Measurements from ENCODE around the gene RRAS.
A peak's percentile ranks its signal among the peaks of the same experiment; 100 is the strongest.

Gene RRAS

DNA sequence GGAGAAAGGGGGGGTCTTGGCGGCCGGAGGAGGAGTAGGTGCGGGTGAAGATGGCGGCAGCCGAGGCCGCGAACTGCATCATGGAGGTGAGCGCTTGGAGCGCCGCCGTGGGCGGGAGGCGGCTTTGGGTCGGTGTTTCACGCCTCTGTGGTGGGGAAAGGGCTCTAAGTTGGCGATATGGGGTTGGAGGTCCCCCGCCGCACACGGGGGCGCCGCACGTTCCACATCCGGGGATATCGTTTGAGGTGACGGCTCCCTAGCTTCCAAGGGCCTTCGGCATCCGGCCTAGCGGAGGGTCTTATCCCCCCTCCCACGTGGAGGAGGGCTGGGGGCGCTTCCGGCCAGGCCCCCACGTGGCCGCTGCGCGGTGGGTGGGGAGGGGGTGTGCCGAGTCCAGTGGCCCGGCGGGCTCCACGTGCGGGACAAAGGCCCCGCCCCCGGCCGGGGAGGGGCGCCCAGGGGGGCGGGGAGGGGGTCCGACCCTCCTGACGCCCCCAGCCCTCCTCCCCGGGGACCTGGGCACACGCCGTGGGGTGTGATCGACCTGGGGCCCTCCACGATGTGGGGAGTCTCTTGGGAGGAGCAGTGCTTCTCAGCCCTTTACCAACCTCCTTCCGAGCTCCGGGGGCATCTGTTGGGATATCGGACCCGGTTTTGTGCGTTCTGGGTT, 37.4 kb upstream of the RRAS start, which contains the start of gene PRMT1:
TSS of gene PRMT1 (plus strand) at position 41 of the 670 bp plus-strand sequence. CDS start at position 51, 10 bp downstream.
- no peak for DNase-seq (ENCODE audit: low read depth in 2 of 2)

DNA sequence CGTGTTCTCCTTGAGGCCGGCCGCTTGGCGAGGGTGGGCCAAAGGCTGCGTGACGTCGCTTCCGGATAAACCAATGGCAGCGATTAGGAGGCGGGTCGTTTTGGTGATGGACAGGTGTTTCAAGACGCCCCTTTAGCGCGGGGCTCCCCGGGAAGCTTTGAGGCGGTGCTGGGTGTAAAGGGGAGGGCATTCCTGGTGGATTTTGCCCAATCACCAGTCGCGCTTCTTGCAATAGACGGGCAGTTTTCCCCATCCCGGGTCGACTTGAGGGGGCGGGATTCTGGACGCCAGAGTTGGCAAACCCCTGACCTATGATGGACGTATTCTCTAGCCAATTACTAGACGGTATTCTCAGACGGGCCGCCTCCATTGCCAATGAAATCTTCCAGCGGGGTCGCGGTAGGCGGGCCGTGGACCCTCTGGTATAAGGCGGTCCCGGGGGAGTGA, 36.9 kb upstream of the RRAS start:
- DNase-seq (ENCODE audit: low read depth in 2 of 2) = peak; percentile 95 to 96

DNA sequence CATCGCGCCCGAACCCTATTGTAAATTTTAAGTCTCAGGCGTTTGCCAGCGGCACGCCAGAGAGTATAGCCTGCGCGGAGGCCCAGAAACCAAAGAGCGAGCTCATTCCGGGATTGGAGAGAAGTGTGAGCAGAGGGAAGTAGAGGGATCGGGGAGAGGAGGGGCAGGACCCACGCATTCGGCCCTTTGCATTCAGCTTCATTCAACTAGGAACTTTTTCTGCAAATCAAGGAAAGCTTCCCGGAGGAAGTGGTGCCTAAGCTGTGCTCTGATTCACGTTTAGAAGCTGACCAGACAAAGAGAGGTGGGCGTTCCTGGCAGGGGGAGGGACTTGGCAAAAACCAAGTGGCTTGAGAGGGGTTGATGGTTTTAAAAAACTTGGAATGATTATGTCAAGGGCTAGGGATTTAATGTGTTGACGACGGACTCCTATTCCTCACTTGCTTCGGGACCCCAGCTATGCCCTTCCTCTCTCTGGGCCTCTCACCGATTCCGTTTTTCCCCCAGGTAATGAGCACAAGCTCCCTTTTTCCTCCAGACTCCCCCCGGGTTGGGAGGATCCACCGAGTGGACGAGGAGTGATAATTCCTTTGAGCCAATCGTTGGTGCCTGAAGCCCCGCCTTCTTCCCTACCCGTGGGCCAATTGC, 36.3 kb upstream of the RRAS start:
- no peak for DNase-seq (ENCODE audit: low read depth in 2 of 2)

DNA sequence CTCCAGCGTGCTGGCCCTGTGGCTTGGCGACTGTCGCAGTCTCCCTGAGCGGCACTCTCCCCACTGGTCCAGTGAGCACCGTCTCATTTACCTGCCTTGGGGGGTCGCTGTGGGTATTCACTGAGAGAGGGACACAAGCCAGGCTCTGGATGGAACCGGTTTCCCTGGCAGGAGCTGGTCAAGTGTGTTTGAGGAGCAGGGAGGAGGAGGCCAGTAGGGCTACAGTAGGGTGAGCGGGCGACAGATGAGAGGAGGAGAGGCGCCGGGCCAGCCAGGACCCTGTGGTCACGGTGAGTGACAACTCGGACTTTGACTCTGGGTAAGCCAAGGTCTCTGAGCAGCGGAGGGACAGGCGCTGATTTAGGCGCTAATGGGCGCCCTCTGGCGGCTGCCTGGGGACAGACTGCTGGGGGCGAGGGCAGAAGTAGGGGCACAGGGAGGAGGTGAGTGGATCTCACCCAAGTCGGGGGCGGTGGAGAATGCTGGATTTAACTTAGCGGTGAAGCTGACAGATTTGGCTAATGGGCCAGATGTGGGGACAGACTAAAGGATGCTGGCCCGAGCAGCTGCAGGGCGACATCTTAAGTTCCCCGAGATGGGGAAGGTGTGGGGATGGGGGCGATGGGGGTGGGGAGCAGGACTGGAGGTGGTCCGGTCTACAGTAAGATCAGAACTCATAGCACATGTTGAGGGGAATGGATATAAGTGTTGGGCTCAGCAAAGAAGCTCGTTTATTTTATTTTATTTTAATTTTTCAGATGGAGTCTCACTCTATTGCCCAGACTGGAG, 32.4 kb upstream of the RRAS start:
- peak; percentile 36 to 65 for DNase-seq (ENCODE audit: low read depth in 2 of 2)

DNA sequence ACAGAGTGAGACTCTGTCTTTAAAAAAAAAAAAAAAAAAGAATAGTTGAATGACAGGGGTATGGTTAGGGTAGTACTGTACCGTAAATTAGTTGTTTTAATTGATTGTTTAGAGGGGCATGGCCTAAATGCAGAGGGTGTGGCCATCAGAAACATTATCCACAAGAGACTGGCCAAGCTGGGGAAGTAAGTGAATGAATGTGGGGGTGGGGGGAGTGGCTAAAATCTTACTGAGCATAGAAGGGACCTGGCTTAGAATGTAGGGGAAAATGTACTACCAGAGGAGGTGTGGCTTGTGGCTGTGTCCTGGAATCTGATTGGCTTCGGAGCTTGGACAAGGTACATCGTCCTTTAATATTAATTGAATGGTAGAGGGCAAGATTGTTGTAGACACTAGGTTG, 29.6 kb upstream of the RRAS start:
- no peak for DNase-seq (ENCODE audit: low read depth in 2 of 2)

DNA sequence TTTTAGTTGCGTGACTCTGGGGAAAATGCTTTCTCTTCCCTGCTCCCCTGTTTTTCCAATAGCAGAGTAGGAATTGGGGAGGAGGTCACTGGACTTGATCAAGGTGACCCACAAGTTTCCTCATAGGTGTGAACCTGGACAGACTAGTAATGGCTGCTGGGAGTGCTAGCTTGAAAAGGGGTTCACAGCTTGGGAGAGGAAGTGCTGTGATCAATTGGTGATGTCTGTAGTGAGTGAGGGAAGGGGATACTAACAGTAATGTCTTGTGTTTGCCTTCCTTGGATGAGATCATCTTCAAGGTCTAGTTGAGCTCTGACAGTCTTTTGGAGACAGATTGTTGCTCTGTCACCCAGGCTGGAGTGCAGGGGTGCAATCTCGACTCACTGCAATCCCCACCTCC, 27.5 kb upstream of the RRAS start:
- DNase-seq (ENCODE audit: low read depth in 2 of 2) = no peak

DNA sequence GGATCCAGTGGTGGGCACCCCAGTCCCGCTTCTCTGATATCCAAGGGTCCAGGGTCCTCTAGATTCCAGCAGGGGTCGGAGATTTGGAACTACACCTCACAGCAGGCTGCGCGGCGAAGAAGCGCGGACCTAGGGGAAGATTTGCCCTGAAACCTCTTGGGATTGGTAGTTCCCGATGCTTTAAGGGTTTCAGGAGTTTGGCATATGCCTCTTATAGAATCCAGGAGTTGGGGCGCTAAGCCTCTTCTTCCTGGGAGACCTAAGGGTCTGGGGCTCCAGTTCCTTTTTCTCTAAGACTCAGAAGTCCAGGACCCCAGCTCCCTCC, 26.1 kb upstream of the RRAS start:
- no peak for DNase-seq (ENCODE audit: low read depth in 2 of 2)

DNA sequence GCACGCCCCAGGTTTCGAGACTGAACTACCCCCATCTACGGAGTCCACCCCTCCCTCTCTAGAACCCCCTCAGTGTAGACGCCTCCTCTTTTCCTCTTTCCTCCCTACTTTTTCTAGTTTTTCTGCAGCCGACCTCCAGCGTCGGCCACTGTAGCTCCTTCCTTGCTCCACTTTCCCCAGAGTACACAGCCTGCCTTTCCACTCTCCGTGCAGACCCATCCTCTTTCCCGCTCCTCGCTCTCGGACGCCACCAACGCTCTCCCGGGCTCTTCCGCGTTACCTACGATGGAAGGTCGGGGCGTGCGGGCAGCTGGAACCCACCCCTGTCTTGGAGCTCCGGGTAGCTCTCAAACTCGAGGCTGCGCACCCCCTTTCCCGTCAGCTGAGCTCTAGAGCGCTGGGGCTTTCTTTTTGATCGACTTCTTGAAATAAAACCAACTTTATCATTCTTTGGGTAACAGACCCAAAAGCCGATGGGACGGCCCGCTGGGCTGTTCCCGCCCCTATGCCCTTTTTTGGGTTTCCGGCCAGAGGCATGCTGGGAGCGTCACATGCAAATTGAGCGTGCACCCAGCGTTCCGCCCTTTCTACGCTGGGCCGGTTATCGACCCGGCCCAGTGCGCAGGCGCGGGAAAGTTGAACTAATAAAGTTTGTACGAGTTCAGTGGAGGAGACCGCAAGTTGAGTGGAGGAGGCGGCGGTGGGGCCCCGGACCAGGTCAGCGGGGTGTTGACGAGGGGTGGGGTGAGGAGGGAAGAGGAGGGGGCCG, 25.6 kb upstream of the RRAS start, which contains the start of the genes BCL2L12 and IRF3:
TSS of gene BCL2L12 (plus strand) at position 583 of the 769 bp plus-strand sequence. CDS start 760 bp downstream, outside the sequence.
TSS of gene IRF3 (minus strand) at position 507 of the 769 bp plus-strand sequence. CDS start 1,019 bp downstream, outside the sequence.
- peak; percentile 98 to 99 for DNase-seq (ENCODE audit: low read depth in 2 of 2)

DNA sequence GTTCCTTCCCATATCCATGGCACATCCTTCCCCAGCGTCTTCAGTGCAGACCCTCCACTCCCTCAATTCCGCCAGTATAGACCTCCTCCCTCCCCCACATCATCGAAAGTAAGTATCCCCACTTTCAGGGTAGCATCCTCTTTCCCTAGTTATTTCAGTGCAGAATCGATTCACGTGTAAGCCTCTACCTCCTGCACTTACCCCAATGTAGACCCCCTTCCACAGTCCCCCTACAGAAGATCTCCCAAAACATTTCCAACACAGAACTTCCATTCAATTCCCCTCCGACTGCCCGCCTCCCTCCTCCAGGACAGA, 25.1 kb upstream of the RRAS start:
- DNase-seq (ENCODE audit: low read depth in 2 of 2) = no peak

DNA sequence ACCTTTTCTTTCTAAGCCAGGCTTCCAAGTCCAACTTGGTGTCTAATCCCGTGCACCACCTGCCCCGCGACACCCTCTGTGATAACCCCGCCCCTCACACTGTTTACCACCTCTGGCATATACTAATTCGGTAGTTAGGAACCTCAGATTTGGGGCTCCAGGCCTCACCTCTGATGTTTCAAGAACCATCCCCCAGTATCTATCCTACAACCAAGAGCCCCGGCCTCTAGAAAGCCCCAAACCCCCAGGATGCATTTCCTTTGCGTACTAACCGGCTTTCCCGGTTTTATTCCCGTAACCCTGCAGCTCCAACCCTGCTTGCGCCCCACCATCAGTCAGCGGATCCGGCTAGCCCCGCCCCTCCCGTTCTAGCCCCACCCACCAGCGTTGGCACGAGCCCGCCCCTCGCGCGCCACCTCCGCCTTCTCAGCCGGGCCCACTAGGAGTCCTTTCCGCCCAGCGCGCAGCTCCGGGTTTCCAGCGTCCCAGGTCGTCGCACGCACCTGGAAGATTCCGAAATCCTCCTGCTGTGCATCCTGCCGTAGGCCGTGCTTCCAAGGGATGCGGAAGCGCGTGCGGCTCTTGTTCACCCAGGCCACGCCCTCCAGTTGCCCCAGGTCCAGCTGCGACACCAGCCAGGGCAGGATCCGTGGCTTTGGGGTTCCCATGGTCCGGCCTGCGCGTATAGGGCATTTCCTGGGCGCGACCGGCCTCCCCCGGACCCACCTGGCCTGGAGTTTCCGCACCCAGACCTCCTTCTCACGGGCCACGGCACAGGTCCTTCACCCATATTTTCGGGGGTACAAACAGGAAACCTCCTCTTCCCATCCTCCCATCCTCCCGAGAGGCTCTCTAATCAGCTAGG, 24.5 kb upstream of the RRAS start:
- peak; percentile 88 to 89 for DNase-seq (ENCODE audit: low read depth in 2 of 2)

DNA sequence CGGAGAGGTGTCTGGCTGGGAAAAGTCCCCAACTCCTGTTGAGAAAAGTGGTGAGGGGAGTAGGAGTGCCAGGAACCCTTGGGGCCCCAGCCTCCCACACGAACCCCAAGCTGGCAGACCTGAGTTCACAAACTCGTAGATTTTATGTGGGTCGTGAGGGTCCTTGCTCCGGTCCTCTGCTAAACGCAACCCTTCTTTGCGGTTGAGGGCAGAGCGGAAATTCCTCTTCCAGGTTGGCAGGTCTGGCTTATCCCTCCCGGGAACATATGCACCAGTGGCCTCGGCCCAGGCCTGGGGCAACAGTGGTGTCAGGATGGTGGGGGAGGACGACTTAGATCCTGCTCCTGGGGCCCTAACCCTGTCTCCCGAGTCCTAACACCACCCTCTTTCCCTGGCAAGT, 23.3 kb upstream of the RRAS start:
- no peak for DNase-seq (ENCODE audit: low read depth in 2 of 2)

DNA sequence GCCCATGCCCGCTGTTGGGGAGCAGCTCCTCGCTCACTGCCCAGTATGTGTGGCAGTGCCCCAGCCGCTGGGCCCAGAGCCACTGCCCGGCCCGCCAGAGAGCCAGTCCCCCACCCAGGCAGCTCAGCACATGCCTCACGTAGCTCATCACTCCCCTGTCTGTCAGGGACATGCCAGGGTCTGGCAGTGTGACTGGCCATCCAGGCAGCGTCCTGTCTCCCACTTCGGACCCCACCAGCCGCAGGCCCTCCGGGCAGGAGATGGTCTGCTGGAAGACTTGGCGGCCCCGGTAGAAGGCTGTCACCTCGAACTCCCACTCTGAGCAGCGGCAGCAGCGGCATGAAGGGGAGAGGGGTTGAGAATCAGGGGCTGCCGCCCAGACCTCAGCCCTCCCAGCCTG, 22.1 kb upstream of the RRAS start:
- no peak for DNase-seq (ENCODE audit: low read depth in 2 of 2)

DNA sequence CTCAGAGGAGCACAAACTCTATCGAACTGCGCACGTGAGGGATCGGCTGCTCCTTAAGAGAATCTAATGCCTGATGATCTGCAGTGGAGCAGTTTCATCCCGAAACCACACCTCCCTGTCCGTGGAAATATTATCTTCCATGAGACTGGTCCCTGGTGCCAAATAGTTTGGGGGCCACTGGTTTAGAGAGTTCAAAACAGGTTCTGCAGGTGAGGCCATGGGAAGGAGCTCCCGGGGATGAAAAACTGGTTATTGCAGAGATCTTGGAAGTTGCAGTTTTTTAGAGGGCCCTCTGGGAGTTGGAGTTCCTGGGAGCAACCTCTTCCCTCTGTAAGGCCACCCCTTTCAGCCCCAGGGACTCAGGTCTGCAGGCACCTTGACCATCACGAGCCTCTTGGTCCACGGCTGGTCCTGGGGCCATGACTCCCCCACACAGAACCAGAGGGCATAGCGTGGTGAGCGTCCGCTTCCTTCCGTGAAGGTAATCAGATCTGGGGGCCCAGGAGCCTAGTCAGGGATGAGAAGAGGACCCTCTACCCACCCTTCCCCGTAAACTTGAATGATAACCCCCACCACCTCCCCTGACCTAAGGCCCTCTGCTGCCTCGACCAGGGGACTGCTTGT, 20.5 kb upstream of the RRAS start:
- DNase-seq (ENCODE audit: low read depth in 2 of 2) = no peak

DNA sequence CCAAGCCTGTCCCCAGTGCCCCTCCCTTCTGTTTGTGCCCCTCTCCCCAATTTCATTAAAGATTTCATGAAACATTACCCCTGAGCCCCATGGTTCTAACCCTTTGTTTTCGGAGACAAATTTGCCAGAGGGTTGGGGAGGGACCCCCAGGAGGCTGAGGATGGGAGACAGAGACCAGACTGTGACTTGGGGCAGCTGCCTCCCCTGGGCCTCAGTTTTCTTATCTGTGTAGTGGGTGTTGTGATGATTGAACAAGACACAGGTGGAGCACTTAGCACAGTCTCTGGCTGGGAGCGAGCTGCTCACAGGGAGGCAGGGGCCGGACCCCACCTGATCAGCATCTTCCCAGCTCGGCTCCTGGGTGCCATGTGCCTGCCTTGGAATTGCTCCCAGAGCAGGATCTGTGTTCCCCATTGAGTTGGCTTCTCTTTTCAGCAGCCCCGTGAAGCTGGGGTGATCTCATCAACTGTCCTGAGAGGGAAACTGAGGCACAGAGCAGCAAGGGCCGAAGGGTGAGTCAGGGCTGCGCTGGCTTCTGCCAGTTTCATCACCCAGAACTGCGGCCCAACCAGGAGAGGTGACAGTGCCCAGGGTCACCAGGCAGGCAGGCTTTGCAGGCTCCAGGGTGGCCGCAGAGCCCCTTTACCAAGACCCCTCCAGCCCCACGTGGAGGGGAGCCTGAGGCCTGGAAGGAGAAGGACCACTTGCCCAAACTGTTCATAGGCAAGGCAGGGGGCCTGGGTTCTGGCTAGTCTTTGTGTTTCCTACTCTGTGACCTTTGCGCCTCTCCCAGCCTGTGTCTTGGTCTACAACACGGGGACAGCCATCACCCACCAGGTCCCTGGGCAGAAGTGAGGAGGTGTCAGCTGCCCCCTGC, 18.9 kb upstream of the RRAS start:
- no peak for DNase-seq (ENCODE audit: low read depth in 2 of 2)

DNA sequence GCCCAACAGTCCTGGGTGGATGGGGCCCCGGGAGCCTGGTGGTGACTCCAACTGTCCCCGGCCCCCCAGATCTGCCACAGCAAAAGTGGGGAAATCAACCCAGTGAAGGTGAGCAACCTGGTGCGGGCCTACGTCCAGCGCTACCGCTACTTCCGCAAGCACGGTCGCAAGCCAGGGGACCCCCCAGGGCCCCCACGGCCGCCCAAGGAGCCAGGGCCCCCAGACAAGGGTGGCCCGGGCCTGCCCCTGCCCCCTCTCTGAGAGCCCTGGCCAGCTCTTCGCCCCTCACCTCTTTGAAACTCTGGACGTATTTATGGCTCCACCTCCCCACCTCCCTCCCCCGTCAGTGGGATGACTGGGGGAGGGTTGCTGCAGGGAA, 18.2 kb upstream of the RRAS start:
- no peak for DNase-seq (ENCODE audit: low read depth in 2 of 2)

DNA sequence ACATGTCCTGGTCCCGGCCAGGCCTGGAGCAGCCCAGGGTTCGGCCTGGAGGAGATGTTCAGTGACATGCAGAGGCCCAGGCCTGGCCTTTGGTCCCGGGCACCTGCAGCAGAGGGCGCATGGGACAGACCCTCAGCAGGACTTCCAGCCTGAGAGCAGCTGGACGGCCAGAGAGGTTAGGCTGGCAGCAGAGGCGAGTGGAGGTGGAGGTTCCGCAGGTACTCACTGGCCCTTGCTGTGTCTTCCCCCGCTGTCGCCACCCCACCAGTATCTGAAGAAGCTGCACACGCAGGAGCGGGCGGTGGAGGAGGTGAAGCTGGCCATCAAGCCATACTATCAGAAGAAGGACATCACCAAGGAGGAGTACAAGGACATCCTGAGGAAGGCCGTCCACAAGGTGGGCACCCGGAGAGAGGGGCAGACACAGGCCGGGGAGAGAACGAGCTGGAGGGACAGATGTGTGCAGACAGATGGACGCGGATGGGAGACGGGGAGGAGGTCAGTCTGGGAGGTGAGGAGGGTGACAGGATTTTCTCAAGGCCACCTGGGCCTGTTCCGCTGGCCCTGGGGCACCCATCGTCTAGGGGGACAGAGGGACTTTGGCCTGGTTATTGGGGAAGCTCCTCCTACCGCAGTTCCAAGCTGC, 17.7 kb upstream of the RRAS start:
- DNase-seq (ENCODE audit: low read depth in 2 of 2) = no peak

DNA sequence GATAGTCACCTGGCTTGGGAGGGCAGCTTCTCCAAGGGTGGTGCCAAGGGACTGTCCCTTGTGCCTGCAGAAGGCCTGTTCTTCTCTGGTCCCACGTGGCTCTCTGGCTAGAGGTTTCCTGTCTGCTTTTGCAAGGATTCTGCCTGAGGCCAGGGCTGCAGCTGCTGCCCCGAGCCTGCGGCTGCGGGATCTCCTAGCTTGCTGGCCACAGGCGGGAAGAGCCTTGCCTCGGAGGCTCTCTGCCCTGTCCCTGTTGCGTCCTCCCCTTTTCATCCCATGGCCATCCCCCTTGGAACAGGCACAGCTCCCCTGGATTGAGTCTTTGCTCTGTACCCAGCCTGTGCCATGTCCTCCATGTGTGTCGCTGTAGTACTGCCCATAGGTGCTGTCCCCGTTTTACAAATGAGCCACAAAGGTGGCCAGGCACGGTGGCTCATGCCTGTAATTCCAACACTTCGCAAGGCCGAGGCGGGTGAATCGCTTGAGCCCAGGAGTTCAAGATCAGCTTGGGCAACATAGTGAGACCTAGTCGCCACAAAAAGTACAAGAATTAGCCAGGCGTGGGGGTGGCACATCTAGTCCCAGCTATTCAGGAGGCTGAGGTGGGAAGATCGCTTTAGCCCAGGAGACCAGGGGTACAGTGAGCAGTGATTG, 16.6 kb upstream of the RRAS start:
- DNase-seq (ENCODE audit: low read depth in 2 of 2) = no peak

DNA sequence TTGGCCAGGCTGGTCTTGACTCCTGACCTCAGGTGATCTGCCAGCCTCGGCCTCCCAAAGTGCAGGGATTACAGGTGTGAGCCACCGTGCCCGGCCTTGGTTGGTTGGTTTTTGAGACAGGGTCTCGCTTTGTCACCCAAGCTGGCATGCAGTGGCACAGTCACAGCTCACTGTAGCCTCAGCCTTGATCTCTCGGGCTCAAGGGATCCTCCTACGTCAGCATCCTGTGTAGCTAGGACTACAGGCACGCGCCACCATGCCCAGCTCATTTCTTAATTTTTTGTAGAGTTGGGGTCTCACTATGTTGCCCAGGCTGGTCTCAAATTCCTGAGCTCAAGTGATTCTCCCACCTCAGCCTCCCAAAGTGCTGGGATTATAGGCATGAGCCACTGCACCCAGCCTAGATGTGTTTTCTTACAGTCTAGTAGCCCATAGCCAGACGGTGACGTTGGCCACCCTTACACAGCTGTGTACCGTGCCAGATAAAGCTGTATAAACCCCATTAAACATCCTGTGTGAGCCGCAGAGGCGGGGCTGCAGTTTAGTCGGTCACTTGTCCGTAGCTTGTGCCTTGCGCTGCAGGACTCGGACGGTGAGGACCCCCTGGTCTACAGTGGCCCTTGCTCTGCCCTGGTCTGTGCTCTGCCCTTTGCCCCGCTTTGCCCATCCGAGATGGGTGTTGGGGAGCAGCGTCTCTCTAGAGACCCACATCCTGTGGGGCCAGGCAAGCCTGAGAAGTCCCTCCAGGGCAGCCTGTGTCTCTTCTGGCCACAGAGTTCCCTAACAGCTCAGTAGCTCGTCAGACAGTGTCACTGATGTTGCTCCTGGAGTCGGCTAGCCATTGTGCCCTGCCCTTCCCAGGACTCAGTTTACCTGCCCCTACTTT, 15.9 kb upstream of the RRAS start:
- no peak for DNase-seq (ENCODE audit: low read depth in 2 of 2)
